ENCODE results near the gene FADD.

The FADD gene

DNA sequence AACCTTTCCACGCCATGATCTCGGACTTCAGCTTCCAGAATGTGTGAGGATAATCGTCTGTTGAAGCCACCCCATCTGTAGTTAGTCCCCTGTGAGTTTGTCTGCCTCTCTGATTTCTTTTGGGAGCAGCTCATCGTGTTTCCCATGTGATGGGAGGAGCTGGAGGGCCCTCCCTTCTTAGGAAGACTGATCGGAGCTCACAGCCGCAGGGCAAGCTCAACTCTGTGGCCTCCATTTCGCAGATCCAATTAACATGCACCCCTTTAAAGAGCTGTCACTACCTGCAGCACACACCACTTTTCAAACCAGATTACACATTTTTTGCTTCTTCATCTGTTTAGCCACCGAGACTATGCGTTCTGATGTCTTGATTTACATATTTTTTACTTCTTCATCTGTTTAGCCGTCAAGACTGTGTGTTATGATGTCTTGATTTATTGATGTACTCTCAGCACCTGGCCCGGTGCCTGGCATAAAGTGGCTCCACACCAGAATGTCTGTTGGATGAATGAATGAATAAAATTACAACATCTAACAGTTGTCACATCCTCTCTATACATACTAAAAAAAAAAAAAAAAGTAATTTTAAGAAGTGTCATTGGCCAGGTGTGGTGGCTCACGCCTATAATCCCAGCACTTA is 52.5 kb downstream of the FADD start:
- DNase-seq, result no peak
- H3K36me3 Mint-ChIP-seq (ENCODE audit: low read depth), result no peaks in the 10 kb centered on the region
- no peaks in the 10 kb centered on the region for H3K9me3 Mint-ChIP-seq
- H3K27me3 Mint-ChIP-seq (ENCODE audit: low read depth, poor library complexity), result peaks cover 5% of the 10 kb centered on the region
- no peak overlapping the region for H3K27ac Mint-ChIP-seq
- TF ChIP-seq, protein P1, sequence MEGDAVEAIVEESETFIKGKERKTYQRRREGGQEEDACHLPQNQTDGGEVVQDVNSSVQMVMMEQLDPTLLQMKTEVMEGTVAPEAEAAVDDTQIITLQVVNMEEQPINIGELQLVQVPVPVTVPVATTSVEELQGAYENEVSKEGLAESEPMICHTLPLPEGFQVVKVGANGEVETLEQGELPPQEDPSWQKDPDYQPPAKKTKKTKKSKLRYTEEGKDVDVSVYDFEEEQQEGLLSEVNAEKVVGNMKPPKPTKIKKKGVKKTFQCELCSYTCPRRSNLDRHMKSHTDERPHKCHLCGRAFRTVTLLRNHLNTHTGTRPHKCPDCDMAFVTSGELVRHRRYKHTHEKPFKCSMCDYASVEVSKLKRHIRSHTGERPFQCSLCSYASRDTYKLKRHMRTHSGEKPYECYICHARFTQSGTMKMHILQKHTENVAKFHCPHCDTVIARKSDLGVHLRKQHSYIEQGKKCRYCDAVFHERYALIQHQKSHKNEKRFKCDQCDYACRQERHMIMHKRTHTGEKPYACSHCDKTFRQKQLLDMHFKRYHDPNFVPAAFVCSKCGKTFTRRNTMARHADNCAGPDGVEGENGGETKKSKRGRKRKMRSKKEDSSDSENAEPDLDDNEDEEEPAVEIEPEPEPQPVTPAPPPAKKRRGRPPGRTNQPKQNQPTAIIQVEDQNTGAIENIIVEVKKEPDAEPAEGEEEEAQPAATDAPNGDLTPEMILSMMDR (IDR thresholded peaks at IDR 0.05), result no peak
- no peak overlapping the region for H3K4me3 Mint-ChIP-seq
- peaks cover 25% of the 10 kb centered on the region for H3K4me1 Mint-ChIP-seq

Measured in nephron progenitor cell (in vitro differentiated cells).